OCI-LY7 (cell line): ENCODE measurements around the gene TPMT. TPM values are rescaled to one million over a fixed set of nuclear protein-coding genes. Genes with fewer than 3 reads are reported as not detected.

Experiments used
- BruUV-seq: library from RNA; stranded (reverse); fragments of 400-500 nt; replicated peaks from 2 replicates; lab custom pipeline; 2021; lab: Mats Ljungman, UMichigan
- CTCF ChIA-PET: fragments of 300-600 bp; sonication (Branson Sonifier 250); formaldehyde crosslinking; loops from one replicate; lab custom pipeline; 2022; ENCODE audit warnings: antibody characterized with exemption; ENCODE audit not compliant: unreplicated experiment; lab: Charles Lee
- POLR2A ChIA-PET: fragments of 300-600 bp; sonication (Branson Sonifier 250); formaldehyde crosslinking; loops from one replicate; lab custom pipeline; 2022; ENCODE audit warnings: antibody characterized with exemption; lab: Charles Lee
- DNase-seq: peaks from one replicate; pipeline ENCODE4 v3.0.0-alpha.2; 2015; ENCODE audit warnings: low spot score
- H2AFZ ChIP-seq: fragments of 200-600 bp; sonication (generic), shearing (Covaris generic); 2 replicates; pipeline ENCODE4 v1.6.1; 2014; ENCODE audit warnings: mild to moderate bottlenecking, antibody characterized with exemption, low read length, moderate library complexity
- H3K27ac ChIP-seq: fragments of 200-600 bp; sonication (generic); 2 replicates; pipeline ENCODE4 v1.5.1; 2014; ENCODE audit warnings: mixed run types, low read depth, mild to moderate bottlenecking, moderate library complexity, low read length, inconsistent platforms; ENCODE audit not compliant: poor library complexity, severe bottlenecking
- H3K36me3 ChIP-seq: fragments of 200-600 bp; sonication (generic); 2 replicates; pipeline ENCODE4 v1.6.1; 2014; ENCODE audit warnings: mild to moderate bottlenecking, antibody characterized with exemption, low read length, moderate library complexity, mixed read lengths; ENCODE audit not compliant: insufficient read depth
- H3K4me1 ChIP-seq: fragments of 200-600 bp; sonication (generic); 2 replicates; pipeline ENCODE4 v1.5.1; 2014; ENCODE audit warnings: mild to moderate bottlenecking, low read length; ENCODE audit not compliant: insufficient read depth, poor library complexity, severe bottlenecking
- H3K4me2 ChIP-seq: fragments of 200-600 bp; sonication (generic); 2 replicates; pipeline ENCODE4 v1.6.1; 2014; ENCODE audit warnings: mild to moderate bottlenecking, low read length
- H3K4me3 ChIP-seq: fragments of 200-600 bp; sonication (generic); 2 replicates; pipeline ENCODE4 v1.5.1; 2014; ENCODE audit warnings: mild to moderate bottlenecking, low read depth, low read length; ENCODE audit not compliant: poor library complexity, severe bottlenecking
- H3K79me2 ChIP-seq: fragments of 200-600 bp; sonication (generic); 2 replicates; pipeline ENCODE4 v1.6.1; 2016; ENCODE audit warnings: low read depth, mild to moderate bottlenecking, low read length, moderate library complexity, mixed read lengths; ENCODE audit not compliant: insufficient read depth
- H3K9me2 ChIP-seq: fragments of 200-600 bp; sonication (generic); 2 replicates; pipeline ENCODE4 v1.6.1; 2016; ENCODE audit warnings: mild to moderate bottlenecking, low read length, mixed read lengths; ENCODE audit not compliant: insufficient read depth
- H3K9me3 ChIP-seq: fragments of 200-600 bp; sonication (generic); 2 replicates; pipeline ENCODE4 v1.6.1; 2014; ENCODE audit warnings: mild to moderate bottlenecking, mixed run types, low read length, mixed read lengths
- H4K20me1 ChIP-seq: fragments of 200-600 bp; sonication (generic); 2 replicates; pipeline ENCODE4 v1.6.1; 2014; ENCODE audit warnings: mild to moderate bottlenecking, antibody characterized with exemption, low read length, moderate library complexity, mixed read lengths; ENCODE audit not compliant: insufficient read depth
- CTCF ChIP-seq: fragments of 200-600 bp; sonication (generic); conservative IDR thresholded peaks from 2 replicates; pipeline ENCODE4 v1.5.1; 2014; ENCODE audit warnings: mild to moderate bottlenecking, antibody characterized with exemption, low read length, moderate library complexity, mixed read lengths
- EZH2phosphoT487 ChIP-seq: fragments of 200-600 bp; sonication (generic); IDR thresholded peaks from 2 replicates; pipeline ENCODE4 v1.6.1; 2018; ENCODE audit warnings: low read depth, borderline replicate concordance, mild to moderate bottlenecking, mixed run types, antibody characterized with exemption, low read length, moderate library complexity, mixed read lengths
- intact Hi-C: fragments of 100-400 bp; cut with micrococcal nuclease; formaldehyde crosslinking; loops from one replicate; pipeline ENCODE4 v1.10.0; 2022; ENCODE audit not compliant: unreplicated experiment
- total RNA-seq, 2 experiments: library from RNA; depleted of rRNA in 1 of 2; stranded (reverse); fragments of >200 nt in 1 of 2; shearing (Covaris generic) in 1 of 2; gene quantifications; 2 replicates each; pipeline ENCODE4 v1.2.3, GENCODE V29; 2014 to 2022

TPMT gene
- total RNA-seq, 2 experiments from 2014 or later, result 6.0 to 8.4 TPM

- no peak overlapping the region for H3K27ac ChIP-seq
- H3K9me3 ChIP-seq, result no peaks in the 10 kb centered on the region
- no peaks in the 10 kb centered on the region for H4K20me1 ChIP-seq
- peaks cover 33% of the 10 kb centered on the region for H3K36me3 ChIP-seq
- H3K4me1 ChIP-seq, result no peaks in the 10 kb centered on the region
- CTCF ChIA-PET, result no interaction called here
- no peak for DNase-seq
- no peak overlapping the region for H2AFZ ChIP-seq
- no TSS peak for BruUV-seq
- POLR2A ChIA-PET, result no interaction called here
- H3K79me2 ChIP-seq, result no peaks in the 10 kb centered on the region
- H3K9me2 ChIP-seq, result no peaks in the 10 kb centered on the region
- intact Hi-C loops, result no loop called here
- TF ChIP-seq CTCF (no peak), EZH2phosphoT487 (no peak)
- no peak overlapping the region for H3K4me3 ChIP-seq
- no peak overlapping the region for H3K4me2 ChIP-seq
Measured at GRCh38 chr6:18135171-18135570, 19.7 kb downstream of the TPMT start.

- BruUV-seq, result no TSS peak
- H3K4me3 ChIP-seq, result no peak overlapping the region
- no peak for DNase-seq
- H3K36me3 ChIP-seq, result peaks cover 15% of the 10 kb centered on the region; the same call in 1 of the 2 replicates
- H4K20me1 ChIP-seq, result no peaks in the 10 kb centered on the region
- no peak overlapping the region for H2AFZ ChIP-seq
- CTCF ChIA-PET, result no interaction called here
- no peaks in the 10 kb centered on the region for H3K9me2 ChIP-seq
- intact Hi-C loops, result no loop called here
- no peaks in the 10 kb centered on the region for H3K4me1 ChIP-seq
- no peak overlapping the region for H3K4me2 ChIP-seq
- H3K9me3 ChIP-seq, result no peaks in the 10 kb centered on the region
- TF ChIP-seq EZH2phosphoT487 (no peak), CTCF (no peak)
- POLR2A ChIA-PET, result no interaction called here
- H3K79me2 ChIP-seq, result no peaks in the 10 kb centered on the region
- no peak overlapping the region for H3K27ac ChIP-seq
Measured at GRCh38 chr6:18132346-18132745, 22.5 kb downstream of the TPMT start.

DNA sequence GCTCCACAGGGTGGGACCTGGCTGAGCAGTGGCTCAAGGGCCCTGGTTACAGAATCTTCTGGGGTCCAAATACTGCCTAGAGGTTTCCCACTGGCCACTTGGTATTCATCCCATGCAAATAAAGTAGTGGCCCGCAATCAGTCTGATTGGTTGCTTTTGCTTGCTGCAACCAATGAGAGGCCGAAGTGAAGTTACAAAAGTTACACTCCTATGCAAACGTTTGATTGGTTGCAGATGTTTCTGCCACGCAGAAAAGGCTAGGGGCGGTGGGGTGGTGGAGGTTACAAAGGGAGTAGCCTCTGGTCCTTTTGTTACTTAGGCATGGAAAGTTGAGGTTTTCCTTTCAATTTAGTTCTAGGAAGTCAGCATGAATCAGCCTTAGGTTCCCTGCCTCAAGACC lies 28.8 kb downstream of the TPMT start:
- Histone ChIP-seq H3K27ac (no peak overlapping the region), H3K36me3 (peaks cover 4% of the 10 kb centered on the region; the same call in 1 of the 2 replicates), H3K4me1 (no peaks in the 10 kb centered on the region), H3K9me3 (no peaks in the 10 kb centered on the region), H3K4me3 (no peak overlapping the region), H2AFZ (no peak overlapping the region), H3K9me2 (no peaks in the 10 kb centered on the region), H3K4me2 (no peak overlapping the region), H4K20me1 (no peaks in the 10 kb centered on the region), H3K79me2 (no peaks in the 10 kb centered on the region)
- intact Hi-C loops, result no loop called here
- no peak for TF ChIP-seq CTCF
- TF ChIP-seq EZH2phosphoT487, result no peak
- BruUV-seq, result no TSS peak
- no peak for DNase-seq
- POLR2A ChIA-PET, result no interaction called here
- CTCF ChIA-PET, result no interaction called here
